Ramos (cell line): Measurements from ENCODE around the gene STK32C.
"Not testable (repeated sequence)": the region's sequence is repeated elsewhere in the genome, so short reads cannot be mapped to it uniquely, and the experiment has no call there.

Experiments
- in situ Hi-C: fragments of 300-500 bp; cut with MboI; formaldehyde crosslinking; loops from one replicate; pipeline ENCODE4 v1.14.3; 2022; ENCODE audit warnings: low sequenced_read_pairs; ENCODE audit not compliant: unreplicated experiment

The STK32C gene

GRCh38 chr10:132322586-132323048 lies 14.9 kb upstream of the STK32C start:
- in situ Hi-C loops: no loop called here

GRCh38 chr10:132321726-132322125 lies 14.0 kb upstream of the STK32C start:
- in situ Hi-C loops: no loop called here

- in situ Hi-C loops: no loop called here
Measured at GRCh38 chr10:132320654-132321469, 13.1 kb upstream of the STK32C start.

- in situ Hi-C loops: no loop called here
Measured at GRCh38 chr10:132319853-132320653, 12.3 kb upstream of the STK32C start.

GRCh38 chr10:132317477-132317876 lies 9.7 kb upstream of the STK32C start:
- in situ Hi-C loops: not testable (repeated sequence)

GRCh38 chr10:132316133-132316532 lies 8.4 kb upstream of the STK32C start:
- in situ Hi-C loops: no loop called here

GRCh38 chr10:132314881-132315280 lies 7.1 kb upstream of the STK32C start:
- in situ Hi-C loops: not testable (repeated sequence)

GRCh38 chr10:132314336-132314735 lies 6.6 kb upstream of the STK32C start:
- in situ Hi-C loops: no loop called here

- in situ Hi-C loops: no loop called here
Measured at GRCh38 chr10:132313865-132314264, 6.1 kb upstream of the STK32C start.

GRCh38 chr10:132313305-132313704 lies 5.6 kb upstream of the STK32C start:
- in situ Hi-C loops: no loop called here

- in situ Hi-C loops: no loop called here
Measured at GRCh38 chr10:132311338-132311939, 3.7 kb upstream of the STK32C start.

- in situ Hi-C loops: no loop called here
Measured at GRCh38 chr10:132310701-132311337, 3.1 kb upstream of the STK32C start.

- in situ Hi-C loops: no loop called here
Measured at GRCh38 chr10:132309879-132310591, 2.3 kb upstream of the STK32C start.

GRCh38 chr10:132309471-132309865 lies 1.7 kb upstream of the STK32C start:
- in situ Hi-C loops: no loop called here

- in situ Hi-C loops: no loop called here
Measured at GRCh38 chr10:132308587-132309470, 1.1 kb upstream of the STK32C start.

GRCh38 chr10:132306864-132307751 lies 642 bp downstream of the STK32C start:
- in situ Hi-C loops: no loop called here

- in situ Hi-C loops: no loop called here
Measured at GRCh38 chr10:132306343-132306685, 1.4 kb downstream of the STK32C start.
